DMS53 treated with DMSO at 0.1 percent for 48 hours (cell line): ENCODE measurements around the gene GNL3L.
A peak's percentile ranks its signal among the peaks of the same experiment; 100 is the strongest.
"Not testable (repeated sequence)": the region's sequence is repeated elsewhere in the genome, so short reads cannot be mapped to it uniquely, and the experiment has no call there.

Experiments used
- DNase-seq: peaks from one replicate; lab custom pipeline; 2025; ENCODE audit not compliant: unreplicated experiment; lab: John Stamatoyannopoulos, UW

GNL3L gene, protein sequence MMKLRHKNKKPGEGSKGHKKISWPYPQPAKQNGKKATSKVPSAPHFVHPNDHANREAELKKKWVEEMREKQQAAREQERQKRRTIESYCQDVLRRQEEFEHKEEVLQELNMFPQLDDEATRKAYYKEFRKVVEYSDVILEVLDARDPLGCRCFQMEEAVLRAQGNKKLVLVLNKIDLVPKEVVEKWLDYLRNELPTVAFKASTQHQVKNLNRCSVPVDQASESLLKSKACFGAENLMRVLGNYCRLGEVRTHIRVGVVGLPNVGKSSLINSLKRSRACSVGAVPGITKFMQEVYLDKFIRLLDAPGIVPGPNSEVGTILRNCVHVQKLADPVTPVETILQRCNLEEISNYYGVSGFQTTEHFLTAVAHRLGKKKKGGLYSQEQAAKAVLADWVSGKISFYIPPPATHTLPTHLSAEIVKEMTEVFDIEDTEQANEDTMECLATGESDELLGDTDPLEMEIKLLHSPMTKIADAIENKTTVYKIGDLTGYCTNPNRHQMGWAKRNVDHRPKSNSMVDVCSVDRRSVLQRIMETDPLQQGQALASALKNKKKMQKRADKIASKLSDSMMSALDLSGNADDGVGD

DNA sequence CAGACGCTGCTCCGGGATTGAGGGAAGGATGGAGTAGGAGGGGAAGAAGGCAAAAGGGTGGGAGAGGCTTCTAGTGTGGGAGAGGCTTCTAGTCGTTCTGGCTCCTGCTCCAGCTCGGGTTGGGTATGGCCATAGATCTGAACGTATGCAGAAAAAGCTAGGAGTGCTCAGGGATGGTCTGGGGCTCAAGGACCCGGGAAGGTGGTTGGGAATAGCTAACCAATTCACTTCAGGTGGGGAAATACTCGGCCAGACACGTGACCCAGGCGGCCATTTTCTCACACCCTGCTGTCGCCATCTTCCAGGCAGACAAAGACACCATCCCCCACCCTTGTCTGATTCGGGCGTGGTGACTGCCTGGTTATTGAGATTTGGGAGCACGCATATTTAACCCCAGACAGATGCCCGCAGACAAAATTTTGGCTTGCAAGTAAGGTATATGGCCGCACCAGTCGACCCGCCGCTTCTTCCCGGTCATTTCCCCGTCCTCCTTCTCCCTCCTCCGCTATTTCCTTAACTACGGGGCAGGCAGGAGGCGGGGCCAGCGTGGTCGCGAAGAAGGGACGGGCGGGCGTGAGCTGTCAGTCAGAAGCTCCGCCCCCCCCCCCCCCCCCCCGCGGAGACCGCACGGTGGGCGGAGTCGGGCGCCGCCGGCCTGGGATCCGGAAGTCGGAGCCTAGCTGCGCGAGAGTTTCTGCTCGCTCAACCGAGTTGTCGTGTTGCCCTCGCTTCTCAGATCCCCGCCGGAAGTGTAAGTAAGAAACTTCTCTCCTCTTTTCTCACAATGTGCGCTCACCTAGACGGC is at the start of gene GNL3L:
GNL3L (plus strand) TSS at position 668 of the 805 bp plus-strand sequence. CDS start 2,348 bp downstream, outside the sequence.
- peak; percentile 82 for DNase-seq

DNA sequence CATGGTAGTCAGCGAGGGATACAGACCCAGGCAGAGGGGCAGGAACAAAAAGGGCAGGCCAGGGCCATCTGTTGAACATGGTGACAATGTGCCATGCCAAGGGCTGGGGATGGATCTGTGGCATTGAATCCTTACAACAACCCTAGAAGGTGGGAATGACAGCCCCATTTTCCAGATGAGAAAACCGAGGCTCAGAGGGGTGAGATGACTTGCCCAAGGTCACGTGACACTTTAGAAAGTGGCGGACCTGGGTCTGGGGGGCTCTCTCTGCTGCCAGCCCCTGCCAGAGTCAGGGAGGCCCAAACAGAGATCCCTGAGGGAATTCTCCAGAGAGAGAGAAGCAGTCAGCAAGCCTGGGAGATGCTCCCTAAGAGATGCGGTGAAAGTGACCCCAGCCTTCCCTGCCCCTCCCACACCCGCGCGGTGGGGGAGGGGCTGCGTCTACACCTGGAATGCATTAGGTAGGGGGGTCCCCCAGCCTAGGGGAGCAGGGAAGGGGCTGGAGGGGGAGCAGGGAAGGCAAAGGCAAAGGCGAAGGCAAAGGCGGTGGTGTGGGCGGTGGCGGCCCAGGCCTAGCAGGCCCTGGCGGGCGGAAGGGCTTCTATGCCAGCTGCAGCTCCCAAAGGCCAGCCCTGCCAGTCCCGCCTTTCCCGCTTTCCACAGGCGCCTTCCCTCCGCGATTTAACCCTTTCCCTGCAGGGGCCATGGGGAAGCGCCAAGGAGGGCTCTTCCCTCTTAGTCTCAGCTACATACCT is 47.0 kb upstream of the GNL3L start:
- DNase-seq: no peak

DNA sequence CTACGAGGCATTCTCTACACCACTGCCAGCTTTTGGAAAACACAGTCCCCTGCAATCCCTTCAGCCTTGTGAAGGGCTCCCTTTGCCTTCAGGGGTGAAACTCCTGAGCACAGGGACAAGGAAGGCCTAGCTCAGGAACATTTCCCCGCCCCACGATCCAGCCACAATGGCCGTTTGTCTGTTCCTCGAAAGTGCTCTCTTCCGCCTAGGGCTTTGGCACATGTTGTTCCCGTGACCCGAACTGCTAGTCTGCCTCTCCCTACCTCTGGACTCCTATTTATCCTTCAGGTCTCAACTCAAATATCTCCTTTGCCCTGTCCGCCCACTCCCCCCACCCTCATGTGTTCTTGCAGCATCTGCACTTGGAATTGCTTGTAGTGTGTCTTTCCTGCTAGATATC is 46.1 kb upstream of the GNL3L start:
- DNase-seq: no peak

DNA sequence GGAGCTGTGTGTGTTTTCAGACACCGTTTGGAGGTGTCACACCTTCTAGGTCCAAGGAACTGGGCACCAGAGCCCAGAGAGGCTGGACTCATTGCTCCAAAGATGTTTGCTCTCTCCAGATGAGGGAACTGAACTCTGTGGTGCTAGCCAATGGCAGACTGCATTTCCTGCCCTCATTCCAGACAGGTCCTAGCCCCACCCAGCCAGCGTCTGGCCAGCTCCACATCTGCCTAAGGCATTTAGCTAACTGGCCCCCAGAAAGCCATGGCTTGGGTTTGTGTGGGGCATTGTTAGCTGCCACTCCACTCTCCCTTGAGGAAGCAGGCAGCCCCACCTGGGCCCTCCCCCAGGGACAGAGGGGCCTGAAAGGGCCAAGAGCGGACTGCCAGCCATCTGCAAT is 45.4 kb upstream of the GNL3L start:
- no peak for DNase-seq

DNA sequence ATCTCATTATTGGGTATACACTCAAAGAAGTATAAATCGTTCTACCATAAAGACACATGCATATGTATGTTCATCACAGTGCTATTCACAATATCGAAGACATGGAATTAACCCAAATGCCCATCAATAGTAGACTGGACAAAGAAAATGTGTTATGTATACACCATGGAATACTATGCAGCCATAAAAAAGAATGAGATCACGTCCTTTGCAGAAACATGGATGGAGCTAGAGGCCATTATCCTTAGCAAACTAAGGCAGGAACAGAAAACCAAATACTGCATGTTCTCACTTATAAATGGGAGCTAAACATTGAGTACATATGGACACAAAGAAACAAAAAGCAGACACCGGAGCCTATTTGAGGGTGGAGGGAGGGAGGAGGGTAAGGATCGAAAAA is 40.2 kb upstream of the GNL3L start:
- DNase-seq: not testable (repeated sequence)

DNA sequence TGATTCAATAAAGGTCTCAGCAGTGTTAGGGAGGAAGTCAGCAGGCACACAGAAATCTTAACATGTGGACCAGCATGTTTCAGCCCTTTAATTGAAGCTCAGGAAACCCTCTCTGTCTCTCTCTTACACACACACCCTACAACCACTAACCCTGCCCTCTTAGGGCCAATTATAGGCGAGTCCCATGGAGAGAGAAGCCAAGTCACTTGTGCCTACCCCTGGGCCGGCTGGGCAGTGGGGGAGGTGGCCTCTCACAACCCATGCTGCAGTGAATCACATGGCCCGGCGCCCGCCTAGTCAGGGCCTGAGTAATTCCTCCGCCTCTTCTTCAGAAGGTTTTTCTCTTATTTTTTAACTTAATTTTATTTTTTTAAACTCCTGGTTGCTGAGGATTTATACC is 37.7 kb upstream of the GNL3L start:
- no peak for DNase-seq

DNA sequence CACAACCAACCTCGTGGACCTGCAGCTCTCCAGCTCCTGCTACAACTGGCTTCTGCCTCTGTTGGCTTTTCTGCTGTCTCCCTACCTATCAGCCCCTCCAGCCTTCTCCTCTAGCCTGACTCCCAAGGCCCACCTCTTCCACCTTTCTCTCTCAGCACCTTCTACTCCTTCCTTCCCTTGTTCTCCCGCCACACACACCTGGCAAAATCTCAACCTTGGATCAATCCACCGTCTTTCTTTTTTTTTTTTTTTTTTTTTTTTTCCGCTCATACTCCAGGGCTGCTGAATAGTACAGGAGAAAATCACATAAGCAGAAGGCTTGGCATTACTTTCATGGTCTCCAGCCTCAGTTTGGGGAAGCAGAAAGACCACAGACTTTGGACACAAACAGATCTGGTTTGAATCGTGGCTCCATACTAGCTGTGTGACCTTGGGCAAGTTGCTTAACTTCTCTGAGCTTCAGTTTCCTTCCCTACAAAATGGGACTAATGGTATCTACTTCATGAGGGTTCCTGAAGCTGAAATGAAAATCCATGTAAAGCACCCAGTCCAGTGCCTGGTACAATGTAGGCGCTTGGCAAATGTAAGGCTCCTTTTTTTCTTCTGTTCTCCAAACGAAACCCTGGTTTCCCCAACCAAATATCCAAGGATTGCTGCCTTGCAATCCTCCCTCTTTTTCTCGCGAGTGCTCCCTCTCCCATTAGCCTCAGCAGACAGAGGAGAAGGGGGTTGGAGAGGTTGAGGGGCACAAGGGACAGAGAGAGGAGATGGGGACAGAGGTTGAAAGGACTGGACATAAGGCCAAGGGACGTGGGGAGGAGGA is 35.6 kb upstream of the GNL3L start:
- no peak for DNase-seq

DNA sequence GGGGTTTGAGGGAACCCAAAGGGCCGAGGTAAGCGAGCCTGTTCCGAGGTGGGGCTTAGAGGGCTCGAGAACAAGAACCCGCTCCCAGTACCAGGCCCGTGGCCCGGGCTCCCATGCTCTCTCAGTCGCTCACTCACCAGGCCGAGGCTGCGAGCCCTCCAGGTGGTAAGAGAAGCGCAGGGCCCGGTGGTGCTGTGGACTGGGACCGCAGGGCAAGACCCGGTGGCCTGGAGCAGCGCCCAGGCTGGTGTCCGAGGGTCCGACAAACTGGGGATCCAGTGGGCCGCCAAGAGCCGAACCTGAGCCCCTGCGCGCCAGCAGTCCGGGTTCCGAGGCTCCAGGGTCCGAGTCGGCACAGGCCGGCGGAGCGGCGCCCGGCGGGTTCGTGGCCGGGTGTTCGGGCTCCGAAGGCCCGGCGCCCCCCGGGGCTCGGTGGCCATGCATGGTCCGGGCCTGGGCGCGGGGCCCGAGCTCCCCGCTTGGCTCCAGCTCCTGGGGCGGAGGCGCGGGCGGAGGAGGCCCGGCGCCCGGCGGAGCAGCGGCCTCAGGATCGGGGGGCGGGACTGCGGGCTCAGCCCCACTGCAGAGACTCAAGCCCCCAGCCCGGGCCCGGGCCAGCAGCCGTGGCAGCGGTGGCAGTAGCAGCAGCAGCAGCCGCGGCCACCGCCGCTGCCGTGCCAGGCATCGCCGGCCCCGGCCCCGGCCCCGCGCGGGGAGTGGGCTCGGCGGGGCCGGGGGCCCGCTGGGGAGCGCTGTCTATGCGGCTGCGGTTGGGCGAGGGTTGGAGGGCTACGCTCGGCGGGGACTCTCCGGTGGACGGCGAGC is 34.8 kb upstream of the GNL3L start:
- no peak for DNase-seq

DNA sequence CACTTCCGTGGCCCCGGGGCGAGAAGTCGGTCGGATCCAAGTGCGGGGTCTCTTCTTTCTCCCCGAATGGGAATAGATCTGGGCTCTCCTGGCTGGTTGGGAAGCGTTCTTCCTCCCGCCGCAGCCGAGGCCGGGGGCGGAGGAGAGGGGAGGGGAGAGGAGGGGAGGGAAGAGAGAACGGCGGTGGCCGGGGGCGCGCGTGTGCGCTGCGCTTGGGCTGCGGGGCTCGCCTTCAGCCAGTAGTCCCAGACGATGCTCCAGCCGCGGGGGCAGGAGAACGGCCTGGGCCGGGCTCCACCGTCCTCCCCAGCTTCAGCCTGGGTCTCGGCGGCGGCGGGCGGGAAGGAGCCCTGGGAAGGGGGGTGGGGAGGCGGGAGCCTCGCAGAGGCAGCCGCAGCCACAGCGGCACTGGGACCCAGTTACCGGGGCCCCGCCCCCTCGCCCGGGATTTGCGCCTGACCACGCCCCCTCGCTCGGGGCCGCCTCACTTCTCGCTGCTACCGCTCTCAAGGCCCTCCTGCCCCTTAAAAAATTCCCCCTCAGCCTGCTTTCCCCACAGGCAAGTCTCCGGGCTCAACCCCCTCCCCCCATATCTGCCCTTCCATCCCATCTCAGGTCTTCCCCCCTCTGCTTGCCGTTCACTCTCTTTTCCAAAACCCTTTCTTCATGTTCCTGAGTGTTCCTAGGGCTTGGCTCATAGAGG is 34.1 kb upstream of the GNL3L start, which contains the start of gene FGD1:
FGD1 (minus strand) TSS at position 421 of the 703 bp plus-strand sequence. CDS start 802 bp downstream, outside the sequence.
- DNase-seq: peak; percentile 34

DNA sequence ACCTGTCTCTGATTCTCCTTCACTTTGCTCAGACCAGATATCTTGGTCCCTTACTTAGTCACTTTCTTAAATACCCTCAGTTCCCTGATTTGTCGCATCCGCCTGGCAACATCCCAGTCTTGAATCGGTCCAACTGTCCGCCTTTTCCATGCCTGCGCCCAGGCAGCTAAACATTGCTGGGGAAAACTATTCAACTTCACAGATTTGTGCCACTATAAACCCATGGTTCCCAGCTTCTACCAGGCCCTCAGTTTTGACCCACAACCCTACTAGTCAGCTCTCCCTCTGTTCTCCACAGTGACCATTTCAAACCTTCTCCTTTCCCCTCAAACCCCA is 33.5 kb upstream of the GNL3L start:
- DNase-seq: no peak

DNA sequence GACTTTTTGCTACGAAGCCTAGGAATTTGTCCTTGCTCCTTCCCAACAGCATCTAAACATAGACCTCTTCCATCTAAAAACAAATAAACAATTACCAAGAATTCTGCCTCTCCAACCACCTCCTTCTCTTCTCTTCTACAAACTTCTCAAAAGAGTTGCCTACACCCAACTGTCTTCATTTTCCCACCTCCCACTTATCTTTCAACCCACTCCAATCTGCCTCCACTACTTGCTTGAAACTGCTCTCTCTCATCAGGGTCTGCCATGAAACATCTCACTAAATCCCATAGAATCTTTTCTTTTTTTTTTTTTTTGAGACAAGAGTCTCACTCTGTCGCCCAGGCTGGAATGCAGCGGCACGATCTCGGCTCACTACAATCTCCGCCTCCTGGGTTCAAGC is 33.1 kb upstream of the GNL3L start:
- no peak for DNase-seq

DNA sequence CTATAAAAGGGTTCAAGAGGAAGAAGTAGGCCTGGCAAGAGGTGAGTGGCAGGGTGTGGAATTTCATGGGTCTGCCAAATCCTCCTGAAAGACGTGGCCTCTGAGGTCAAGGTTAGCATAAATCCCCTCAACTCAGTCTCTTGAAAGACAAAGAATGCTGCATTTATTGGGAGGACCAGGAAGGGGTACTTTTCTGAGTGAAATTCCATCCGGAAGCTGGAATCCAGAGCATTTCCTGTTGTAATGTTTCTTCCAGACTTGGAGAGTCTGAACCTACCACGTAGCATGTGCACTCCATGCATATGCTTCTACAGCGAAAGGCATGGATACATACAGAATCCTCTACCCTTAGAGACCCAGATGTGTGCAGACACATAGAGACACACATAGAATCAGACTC is 20.6 kb upstream of the GNL3L start:
- no peak for DNase-seq

DNA sequence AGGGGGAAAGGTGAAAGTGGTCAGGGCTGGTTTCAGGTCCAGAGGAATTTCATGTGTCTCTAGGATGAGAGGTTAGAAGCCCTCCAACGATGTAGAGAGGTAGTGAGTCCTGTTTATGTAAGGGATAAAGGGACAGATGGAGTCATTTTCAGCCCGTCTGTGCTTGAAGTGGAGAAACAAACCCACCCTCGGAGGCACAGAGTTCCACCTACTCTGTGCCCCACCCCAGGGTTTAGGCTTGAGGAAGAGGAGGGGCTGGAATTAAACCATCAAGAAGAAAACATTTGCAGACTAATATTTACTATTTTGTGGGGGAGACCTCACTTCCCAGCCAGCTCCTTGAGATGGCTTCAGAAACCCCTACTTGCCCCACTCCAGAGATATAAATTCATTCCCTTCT is 868 bp upstream of the GNL3L start:
- DNase-seq: no peak

DNA sequence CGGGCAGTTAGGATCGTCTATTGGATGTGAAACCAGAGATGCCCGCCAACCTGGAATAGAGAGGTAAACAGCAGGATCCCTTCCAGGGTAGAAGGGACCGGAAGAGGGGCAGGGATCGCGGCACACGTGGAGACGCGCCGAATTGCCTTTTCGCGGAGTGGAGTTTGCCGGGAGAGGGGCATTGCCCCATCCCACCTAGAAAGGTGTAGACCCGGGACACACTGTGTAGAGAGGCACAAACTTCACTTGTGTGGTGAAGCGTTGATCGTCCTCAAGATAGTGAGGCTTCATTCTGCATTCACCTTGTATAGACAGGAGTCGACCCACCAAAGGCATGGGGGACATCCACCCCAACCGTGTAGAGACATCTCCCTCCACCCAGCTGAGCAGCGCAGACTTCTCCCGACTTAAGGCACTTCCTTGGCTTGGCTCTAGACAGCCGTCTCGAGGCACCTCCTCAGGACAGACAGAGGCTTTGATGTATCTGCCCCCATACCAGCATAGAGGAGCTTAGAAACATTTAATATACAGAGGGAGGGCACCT is 410 bp downstream of the GNL3L start:
- no peak for DNase-seq

DNA sequence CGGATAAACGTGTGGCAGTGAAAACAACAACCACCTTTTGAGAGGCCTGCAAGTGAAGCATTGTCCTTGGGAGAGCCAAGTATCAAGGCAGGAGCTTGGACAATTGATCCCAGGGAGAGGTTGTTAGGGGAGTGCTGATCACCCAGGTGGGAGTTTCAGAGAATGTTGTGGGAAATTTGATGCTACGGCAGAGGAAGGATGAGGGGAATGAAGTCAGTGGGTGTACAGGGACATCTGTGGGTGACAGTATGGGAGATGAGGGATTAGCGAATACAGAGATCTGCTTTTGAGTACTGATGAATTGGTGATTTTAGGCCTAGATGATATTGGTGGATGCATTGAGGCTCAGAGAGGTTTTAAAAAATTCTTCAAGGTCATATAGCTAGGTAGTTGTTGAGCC is 4.3 kb downstream of the GNL3L start:
- DNase-seq: no peak

DNA sequence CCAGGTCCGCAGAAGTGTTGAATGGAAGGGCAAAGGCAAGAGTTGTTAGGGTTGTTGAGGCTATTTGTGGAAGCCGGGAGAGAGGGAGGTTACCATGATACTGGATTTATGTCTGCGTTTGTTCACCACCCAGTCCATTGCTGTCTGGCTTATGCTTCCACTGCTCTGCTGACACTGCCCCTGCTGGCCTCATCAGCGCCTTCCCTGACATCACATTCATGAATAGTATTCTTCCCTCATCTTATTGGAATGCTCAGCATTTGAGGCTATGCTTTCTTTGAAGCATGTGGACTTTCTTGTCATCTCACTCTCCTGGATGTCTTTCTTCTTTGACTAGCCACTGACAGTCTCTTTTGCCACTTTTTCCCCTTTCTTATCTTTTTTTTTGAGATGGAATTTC is 10.3 kb downstream of the GNL3L start:
- no peak for DNase-seq

DNA sequence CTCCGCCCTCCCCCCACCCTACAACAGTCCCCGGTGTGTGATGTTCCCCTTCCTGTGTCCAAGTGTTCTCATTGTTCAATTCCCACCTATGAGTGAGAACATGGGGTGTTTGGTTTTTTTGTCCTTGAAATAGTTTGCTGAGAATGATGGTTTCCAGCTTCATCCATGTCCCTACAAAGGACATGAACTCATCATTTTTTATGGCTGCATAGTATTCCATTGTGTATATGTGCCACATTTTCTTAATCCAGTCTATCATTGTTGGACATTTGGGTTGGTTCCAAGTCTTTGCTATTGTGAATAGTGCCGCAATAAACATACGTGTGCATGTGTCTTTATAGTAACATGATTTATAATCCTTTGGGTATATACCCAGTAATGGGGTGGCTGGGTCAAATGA is 12.2 kb downstream of the GNL3L start:
- not testable (repeated sequence) for DNase-seq

DNA sequence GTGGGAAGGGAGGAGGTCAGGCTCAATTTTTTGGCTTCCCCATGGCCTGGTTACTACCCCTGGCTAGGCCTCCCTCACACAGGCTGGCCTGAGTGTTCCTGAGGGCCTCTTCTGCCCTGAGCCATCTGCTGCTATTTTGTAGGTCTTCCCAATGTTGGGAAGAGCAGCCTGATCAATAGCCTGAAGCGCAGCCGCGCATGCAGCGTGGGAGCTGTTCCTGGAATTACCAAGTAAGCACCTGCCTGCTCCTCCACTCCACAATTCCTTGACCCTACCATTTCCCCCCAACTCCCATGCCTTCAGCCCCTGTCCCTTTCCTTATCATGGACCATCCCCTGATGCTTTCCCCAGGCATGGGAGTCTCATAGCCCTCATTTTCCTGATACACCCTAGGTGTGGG is 20.8 kb downstream of the GNL3L start:
- no peak for DNase-seq

DNA sequence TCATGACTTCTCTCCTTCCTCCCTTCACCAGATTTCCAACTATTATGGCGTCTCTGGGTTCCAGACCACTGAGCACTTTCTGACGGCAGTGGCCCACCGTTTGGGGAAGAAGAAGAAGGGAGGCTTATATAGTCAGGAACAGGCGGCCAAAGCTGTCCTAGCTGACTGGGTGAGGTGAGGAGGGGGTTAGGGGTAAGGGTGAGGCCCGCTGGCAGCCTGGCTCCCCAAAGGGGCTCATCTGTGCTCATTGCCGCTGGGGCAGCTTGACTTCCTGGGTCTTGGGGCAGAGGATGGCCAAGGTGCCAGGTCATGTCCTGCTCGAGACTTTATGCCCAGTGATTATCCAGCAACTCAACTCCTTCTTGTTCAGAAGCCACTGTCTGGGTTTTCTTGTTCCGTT is 21.8 kb downstream of the GNL3L start:
- DNase-seq: no peak
